Neural progenitor cell (in vitro differentiated cells): ENCODE data around the gene PEX11G. TPM values are rescaled to one million over a fixed set of nuclear protein-coding genes. Genes with fewer than 3 reads are reported as not detected.

Source experiments
- DNase-seq: peaks from one replicate; pipeline ENCODE4 v3.0.0-alpha.2; 2016; ENCODE audit warnings: low spot score
- H2AFZ ChIP-seq: fragments of 200-600 bp; sonication (generic); replicated peaks from 2 replicates; pipeline ENCODE4 v1.6.1; 2016; ENCODE audit warnings: antibody characterized with exemption
- H3F3A ChIP-seq: fragments of 200-600 bp; sonication (generic); 2 replicates; pipeline ENCODE4 v1.6.1; 2016; ENCODE audit warnings: antibody characterized with exemption, low read depth
- H3K27ac ChIP-seq: fragments of 200-600 bp; sonication (generic); 2 replicates; pipeline ENCODE4 v1.5.1; 2016; ENCODE audit warnings: mild to moderate bottlenecking
- H3K27me3 ChIP-seq: fragments of 200-600 bp; sonication (generic); 2 replicates; pipeline ENCODE4 v1.6.1; 2016; ENCODE audit warnings: mild to moderate bottlenecking, moderate library complexity
- H3K36me3 ChIP-seq: fragments of 200-600 bp; sonication (generic); 2 replicates; pipeline ENCODE4 v1.5.1; 2016
- H3K4me1 ChIP-seq: fragments of 200-600 bp; sonication (generic); 2 replicates; pipeline ENCODE4 v1.6.1; 2016; ENCODE audit warnings: mixed run types
- H3K4me2 ChIP-seq: fragments of 200-600 bp; sonication (generic); 2 replicates; pipeline ENCODE4 v1.6.1; 2016
- H3K4me3 ChIP-seq: fragments of 200-600 bp; sonication (generic); 2 replicates; pipeline ENCODE4 v1.5.1; 2016
- H3K79me2 ChIP-seq: fragments of 200-600 bp; sonication (generic); 2 replicates; pipeline ENCODE4 v1.6.1; 2016; ENCODE audit warnings: low read depth
- H3K9ac ChIP-seq: fragments of 200-600 bp; sonication (generic); 2 replicates; pipeline ENCODE4 v1.6.1; 2016
- H3K9me3 ChIP-seq: fragments of 200-600 bp; sonication (generic); 2 replicates; pipeline ENCODE4 v1.5.1; 2016; ENCODE audit warnings: low read depth
- H4K20me1 ChIP-seq: fragments of 200-600 bp; sonication (generic); 2 replicates; pipeline ENCODE4 v1.6.1; 2016; ENCODE audit warnings: low read depth
- H3K27ac Mint-ChIP-seq: 3 replicates; pipeline ENCODE4 v1.8.0; 2021; ENCODE audit warnings: mixed read lengths
- H3K27me3 Mint-ChIP-seq: 2 replicates; pipeline ENCODE4 v1.8.0; 2022; ENCODE audit warnings: low read depth, mild to moderate bottlenecking, inconsistent platforms, moderate library complexity, mixed read lengths; ENCODE audit not compliant: insufficient read depth
- H3K36me3 Mint-ChIP-seq: 3 replicates; pipeline ENCODE4 v1.8.0; 2021; ENCODE audit warnings: mixed read lengths
- H3K4me1 Mint-ChIP-seq: 3 replicates; pipeline ENCODE4 v1.8.0; 2021; ENCODE audit warnings: mixed read lengths
- H3K4me3 Mint-ChIP-seq: 3 replicates; pipeline ENCODE4 v1.8.0; 2021; ENCODE audit warnings: mild to moderate bottlenecking, moderate library complexity, mixed read lengths
- H3K9me3 Mint-ChIP-seq: 3 replicates; pipeline ENCODE4 v1.8.0; 2020; ENCODE audit warnings: mixed read lengths
- EZH2 ChIP-seq: fragments of 200-600 bp; sonication (generic); IDR thresholded peaks from 2 replicates; pipeline ENCODE4 v1.6.1; 2017; ENCODE audit warnings: antibody characterized with exemption, mild to moderate bottlenecking, moderate library complexity
- EZH2phosphoT487 ChIP-seq: fragments of 200-600 bp; sonication (generic); IDR thresholded peaks from 2 replicates; pipeline ENCODE4 v1.6.1; 2017; ENCODE audit warnings: antibody characterized with exemption
- total RNA-seq: library from RNA; depleted of rRNA; stranded (reverse); fragments of >200 nt; gene quantifications from 2 replicates; pipeline ENCODE4 v1.2.3, GENCODE V29; 2015; ENCODE audit warnings: low replicate concordance
- TF ChIP-seq, protein P1 (sequence below): fragments of 200-600 bp; sonication (generic); IDR thresholded peaks from 2 replicates; pipeline ENCODE4 v1.5.1; 2017; ENCODE audit warnings: antibody characterized with exemption, mild to moderate bottlenecking

The PEX11G gene
- total RNA-seq, 1 donor from 2014 or later, result 1.0 TPM

DNA sequence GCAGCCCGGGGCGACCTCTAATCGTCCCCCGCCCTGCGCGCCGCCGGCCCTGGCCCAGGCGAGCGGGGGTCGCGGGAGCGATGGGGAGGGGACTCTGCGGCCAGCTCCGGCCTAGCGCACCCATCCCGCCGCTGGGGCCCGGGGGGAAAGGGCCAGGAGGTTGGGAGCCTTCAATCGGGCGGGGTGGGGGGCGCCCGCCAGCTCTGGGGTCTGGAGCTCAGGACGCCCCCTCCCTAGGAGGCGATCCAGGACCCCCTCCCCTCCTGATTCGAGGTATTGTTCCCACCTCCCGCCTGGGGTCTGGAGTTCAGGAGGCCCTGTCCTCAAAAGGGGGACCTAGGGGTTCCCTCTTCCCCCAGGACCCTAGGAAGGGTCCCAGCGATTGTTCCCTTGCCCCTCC lies 27.5 kb upstream of the PEX11G start:
- Histone ChIP-seq H3K9ac (peak overlapping the region; percentile 80), H3K4me2 (peak overlapping the region; percentile 89), H3F3A (peaks cover 18% of the 10 kb centered on the region), H3K9me3 (no peaks in the 10 kb centered on the region), H2AFZ (no peak overlapping the region), H3K4me1 (peaks cover 4% of the 10 kb centered on the region), H3K4me3 (peak overlapping the region; percentile 57), H4K20me1 (no peaks in the 10 kb centered on the region), H3K27ac (no peak overlapping the region), H3K79me2 (peaks cover 21% of the 10 kb centered on the region), H3K36me3 (no peaks in the 10 kb centered on the region), H3K27me3 (no peaks in the 10 kb centered on the region)
- H3K27ac Mint-ChIP-seq, result peak overlapping the region; percentile 96
- peaks cover 6% of the 10 kb centered on the region for H3K36me3 Mint-ChIP-seq
- DNase-seq, result peak; percentile 12
- H3K4me3 Mint-ChIP-seq, result peak overlapping the region; percentile 92
- H3K27me3 Mint-ChIP-seq, result peaks cover 10% of the 10 kb centered on the region
- TF ChIP-seq EZH2 (no peak), EZH2phosphoT487 (no peak)
- TF ChIP-seq, protein P1, sequence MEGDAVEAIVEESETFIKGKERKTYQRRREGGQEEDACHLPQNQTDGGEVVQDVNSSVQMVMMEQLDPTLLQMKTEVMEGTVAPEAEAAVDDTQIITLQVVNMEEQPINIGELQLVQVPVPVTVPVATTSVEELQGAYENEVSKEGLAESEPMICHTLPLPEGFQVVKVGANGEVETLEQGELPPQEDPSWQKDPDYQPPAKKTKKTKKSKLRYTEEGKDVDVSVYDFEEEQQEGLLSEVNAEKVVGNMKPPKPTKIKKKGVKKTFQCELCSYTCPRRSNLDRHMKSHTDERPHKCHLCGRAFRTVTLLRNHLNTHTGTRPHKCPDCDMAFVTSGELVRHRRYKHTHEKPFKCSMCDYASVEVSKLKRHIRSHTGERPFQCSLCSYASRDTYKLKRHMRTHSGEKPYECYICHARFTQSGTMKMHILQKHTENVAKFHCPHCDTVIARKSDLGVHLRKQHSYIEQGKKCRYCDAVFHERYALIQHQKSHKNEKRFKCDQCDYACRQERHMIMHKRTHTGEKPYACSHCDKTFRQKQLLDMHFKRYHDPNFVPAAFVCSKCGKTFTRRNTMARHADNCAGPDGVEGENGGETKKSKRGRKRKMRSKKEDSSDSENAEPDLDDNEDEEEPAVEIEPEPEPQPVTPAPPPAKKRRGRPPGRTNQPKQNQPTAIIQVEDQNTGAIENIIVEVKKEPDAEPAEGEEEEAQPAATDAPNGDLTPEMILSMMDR, result no peak
- no peaks in the 10 kb centered on the region for H3K9me3 Mint-ChIP-seq
- H3K4me1 Mint-ChIP-seq, result peaks cover 22% of the 10 kb centered on the region

- Mint-ChIP-seq H3K27ac (peak within 1 kb of the TSS; percentile 98), H3K27me3 (peaks cover 6% of the 10 kb centered on the region), H3K4me1 (peaks cover 17% of the 10 kb centered on the region), H3K36me3 (peaks cover 4% of the 10 kb centered on the region), H3K4me3 (peak within 1 kb of the TSS; percentile 92), H3K9me3 (no peaks in the 10 kb centered on the region)
- no peak within 1 kb of the TSS for H3K27ac ChIP-seq
- H3K36me3 ChIP-seq, result no peaks in the 10 kb centered on the region
- peaks cover 4% of the 10 kb centered on the region for H3K4me1 ChIP-seq
- no peaks in the 10 kb centered on the region for H3K9me3 ChIP-seq
- peak; percentile 96 for DNase-seq
- no peaks in the 10 kb centered on the region for H3K27me3 ChIP-seq
- no peaks in the 10 kb centered on the region for H4K20me1 ChIP-seq
- peak within 1 kb of the TSS; percentile 48 for H2AFZ ChIP-seq
- H3K79me2 ChIP-seq, result peaks cover 21% of the 10 kb centered on the region
- peak within 1 kb of the TSS; percentile 57 for H3K4me3 ChIP-seq
- TF ChIP-seq EZH2 (no peak), EZH2phosphoT487 (no peak)
- peaks cover 12% of the 10 kb centered on the region for H3F3A ChIP-seq
- peak within 1 kb of the TSS; percentile 89 for H3K4me2 ChIP-seq
- H3K9ac ChIP-seq, result peak within 1 kb of the TSS; percentile 80
Measured at GRCh38 chr19:7515645-7516151, 26.9 kb upstream of the PEX11G start, which contains the start of gene ZNF358. TSS of gene ZNF358 (plus strand) at chr19:7516103. CDS start at chr19:7519243, 3,140 bp downstream.

DNA sequence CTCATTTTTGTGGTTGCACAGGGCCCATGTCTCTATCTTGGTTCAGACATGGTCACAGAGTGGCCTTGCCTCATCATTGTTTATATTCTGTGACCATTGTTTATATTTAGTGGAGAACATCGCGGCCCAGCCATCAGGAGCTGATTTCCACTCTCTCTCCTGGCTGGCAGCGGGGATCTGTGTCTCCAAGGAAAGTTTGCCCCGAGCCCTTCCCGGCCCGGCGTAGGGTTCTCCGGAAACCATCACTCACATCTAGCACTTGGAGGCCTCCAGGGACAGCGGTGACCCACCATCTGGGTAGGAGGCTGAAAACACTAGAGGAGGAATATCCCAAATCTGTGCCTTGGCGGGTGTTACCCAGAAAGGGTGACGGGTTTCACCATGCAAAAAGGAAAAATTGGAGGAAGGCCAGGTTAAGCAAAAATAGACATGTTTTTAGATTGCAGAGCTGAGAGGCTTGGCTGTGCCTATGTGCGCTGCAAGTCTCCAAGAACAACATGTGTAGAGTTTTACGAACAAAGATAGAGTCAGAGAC lies 26.3 kb upstream of the PEX11G start:
- Histone ChIP-seq H3K4me3 (peak overlapping the region; percentile 19), H3F3A (peaks cover 12% of the 10 kb centered on the region), H3K27me3 (no peaks in the 10 kb centered on the region), H3K4me2 (peak overlapping the region; percentile 62), H3K4me1 (peaks cover 4% of the 10 kb centered on the region), H4K20me1 (no peaks in the 10 kb centered on the region), H2AFZ (peak overlapping the region; percentile 48), H3K9ac (no peak overlapping the region), H3K79me2 (peaks cover 21% of the 10 kb centered on the region), H3K9me3 (no peaks in the 10 kb centered on the region), H3K36me3 (no peaks in the 10 kb centered on the region), H3K27ac (no peak overlapping the region)
- peaks cover 17% of the 10 kb centered on the region for H3K4me1 Mint-ChIP-seq
- DNase-seq, result no peak
- no peak for TF ChIP-seq EZH2
- TF ChIP-seq, protein P1, result no peak
- TF ChIP-seq EZH2phosphoT487, result no peak
- peak overlapping the region; percentile 98 for H3K27ac Mint-ChIP-seq
- no peaks in the 10 kb centered on the region for H3K9me3 Mint-ChIP-seq
- H3K27me3 Mint-ChIP-seq, result peaks cover 8% of the 10 kb centered on the region
- H3K36me3 Mint-ChIP-seq, result peaks cover 4% of the 10 kb centered on the region
- H3K4me3 Mint-ChIP-seq, result peak overlapping the region; percentile 87
